SJCRH30 (cell line): ENCODE data around the gene PGRMC2. TPM values are rescaled to one million over a fixed set of nuclear protein-coding genes. Genes with fewer than 3 reads are reported as not detected.

Source experiments
- DNase-seq, 2 experiments: peaks; one replicate each; pipeline ENCODE4 v3.0.0-alpha.2; 2015 to 2020
- H3K27ac ChIP-seq: fragments of 250-450 bp; sonication (Bioruptor Pico); 2 replicates; pipeline ENCODE4 v1.5.1; 2020; ENCODE audit warnings: mild to moderate bottlenecking, moderate library complexity
- H3K27me3 ChIP-seq: fragments of 250-450 bp; sonication (Bioruptor Pico); 2 replicates; pipeline ENCODE4 v1.5.1; 2020; ENCODE audit warnings: mild to moderate bottlenecking, moderate library complexity
- H3K36me3 ChIP-seq: fragments of 250-450 bp; sonication (Bioruptor Pico); 2 replicates; pipeline ENCODE4 v1.5.1; 2020; ENCODE audit warnings: mild to moderate bottlenecking, moderate library complexity
- H3K4me1 ChIP-seq: fragments of 250-450 bp; sonication (Bioruptor Pico); 2 replicates; pipeline ENCODE4 v1.5.1; 2020; ENCODE audit warnings: mild to moderate bottlenecking, moderate library complexity
- H3K4me3 ChIP-seq: fragments of 250-450 bp; sonication (Bioruptor Pico); 2 replicates; pipeline ENCODE4 v1.5.1; 2020; ENCODE audit warnings: mild to moderate bottlenecking, moderate library complexity
- H3K9me3 ChIP-seq: fragments of 250-450 bp; sonication (Bioruptor Pico); replicated peaks from 2 replicates; pipeline ENCODE4 v1.5.1; 2020; ENCODE audit warnings: mild to moderate bottlenecking, moderate library complexity
- total RNA-seq: library from RNA; depleted of rRNA; stranded (reverse); fragments of >200 nt; shearing (Covaris generic); gene quantifications from 2 replicates; pipeline ENCODE4 v1.2.3, GENCODE V29; 2014

The PGRMC2 gene
- total RNA-seq, 1 experiment from 2014 or later: 20.2 TPM

- H3K9me3 ChIP-seq: no peaks in the 10 kb centered on the region
- no peak overlapping the region for H3K27ac ChIP-seq
- H3K36me3 ChIP-seq: peaks cover 5% of the 10 kb centered on the region; the same call in 1 of the 2 replicates
- DNase-seq: no peak
- peaks cover 8% of the 10 kb centered on the region for H3K4me1 ChIP-seq
- H3K4me3 ChIP-seq: no peak overlapping the region
- H3K27me3 ChIP-seq: no peaks in the 10 kb centered on the region
Measured at GRCh38 chr4:128289523-128290158, 2.0 kb upstream of the PGRMC2 start.

DNA sequence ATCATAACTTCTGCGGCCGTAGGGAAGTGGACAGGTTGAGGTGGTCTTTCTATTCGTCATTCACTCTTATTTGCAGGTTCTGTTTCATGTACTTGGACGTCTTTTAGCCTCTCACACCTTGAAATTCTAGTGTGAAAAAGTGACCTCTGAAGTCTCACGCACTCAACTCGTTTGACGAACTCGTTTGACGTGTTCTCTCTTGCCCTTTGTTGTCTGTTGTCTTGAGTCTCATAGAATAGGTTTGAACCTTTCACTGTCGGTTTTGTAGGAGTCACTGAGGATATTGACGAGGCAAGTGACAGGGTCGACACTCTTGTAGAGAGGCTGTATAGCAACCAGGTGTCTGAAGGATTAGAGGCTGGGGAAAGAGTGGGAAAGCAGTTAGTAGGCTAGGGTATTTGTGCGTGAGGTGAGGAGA, 1.1 kb upstream of the PGRMC2 start:
- peak overlapping the region; percentile 69 for H3K4me3 ChIP-seq
- H3K36me3 ChIP-seq: peaks cover 10% of the 10 kb centered on the region; the same call in 1 of the 2 replicates
- DNase-seq: peak in 1 of 2 experiments; percentile 42
- H3K4me1 ChIP-seq: peaks cover 8% of the 10 kb centered on the region
- H3K9me3 ChIP-seq: no peaks in the 10 kb centered on the region
- H3K27me3 ChIP-seq: no peaks in the 10 kb centered on the region
- peak overlapping the region; percentile 74 for H3K27ac ChIP-seq

GRCh38 chr4:128287871-128288688, 467 bp upstream of the PGRMC2 start:
- DNase-seq: peak; percentile 99 to 100
- Histone ChIP-seq H3K36me3 (peaks cover 13% of the 10 kb centered on the region), H3K4me3 (peak overlapping the region; percentile 69), H3K27me3 (no peaks in the 10 kb centered on the region), H3K9me3 (no peaks in the 10 kb centered on the region), H3K27ac (peak overlapping the region; percentile 74), H3K4me1 (peaks cover 8% of the 10 kb centered on the region)

DNA sequence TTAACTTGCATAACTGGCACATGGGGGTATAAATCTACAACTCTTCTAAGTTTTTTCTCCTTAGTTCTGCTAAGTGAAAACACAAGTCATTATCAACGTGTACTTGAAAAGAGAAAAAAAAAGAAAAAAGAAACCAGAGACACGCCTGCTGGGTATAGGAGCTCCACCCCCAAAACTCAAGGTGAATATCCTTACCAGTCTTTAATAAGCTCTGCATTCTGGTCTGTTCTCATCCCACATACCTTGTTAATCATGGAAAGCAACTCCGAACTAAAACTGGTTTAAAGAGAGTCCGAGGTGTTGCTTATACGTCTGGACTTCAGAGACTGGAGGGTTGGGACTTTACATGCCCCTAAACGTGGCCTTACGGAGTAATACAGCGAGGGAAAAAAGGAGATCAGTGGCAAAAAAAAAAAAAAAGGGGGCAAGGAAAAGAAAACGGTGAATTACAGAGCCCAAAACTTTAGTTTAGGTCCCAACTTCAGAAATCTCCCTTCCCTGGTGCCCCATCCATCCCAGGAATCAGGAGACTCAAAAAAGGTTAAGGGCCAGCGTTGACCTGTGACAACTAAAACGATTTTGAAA, 1.0 kb downstream of the PGRMC2 start:
- Histone ChIP-seq H3K36me3 (peaks cover 13% of the 10 kb centered on the region), H3K4me3 (peak overlapping the region; percentile 69), H3K27ac (peak overlapping the region; percentile 74), H3K9me3 (no peaks in the 10 kb centered on the region), H3K27me3 (no peaks in the 10 kb centered on the region), H3K4me1 (peaks cover 8% of the 10 kb centered on the region)
- peak in 1 of 2 experiments; percentile 40 for DNase-seq

- DNase-seq: no peak
- H3K9me3 ChIP-seq: no peaks in the 10 kb centered on the region
- peaks cover 18% of the 10 kb centered on the region for H3K36me3 ChIP-seq
- H3K27me3 ChIP-seq: no peaks in the 10 kb centered on the region
- H3K4me1 ChIP-seq: peaks cover 8% of the 10 kb centered on the region
- no peak overlapping the region for H3K27ac ChIP-seq
- H3K4me3 ChIP-seq: peak overlapping the region; percentile 69
Measured at GRCh38 chr4:128285085-128285997, 2.3 kb downstream of the PGRMC2 start.

DNA sequence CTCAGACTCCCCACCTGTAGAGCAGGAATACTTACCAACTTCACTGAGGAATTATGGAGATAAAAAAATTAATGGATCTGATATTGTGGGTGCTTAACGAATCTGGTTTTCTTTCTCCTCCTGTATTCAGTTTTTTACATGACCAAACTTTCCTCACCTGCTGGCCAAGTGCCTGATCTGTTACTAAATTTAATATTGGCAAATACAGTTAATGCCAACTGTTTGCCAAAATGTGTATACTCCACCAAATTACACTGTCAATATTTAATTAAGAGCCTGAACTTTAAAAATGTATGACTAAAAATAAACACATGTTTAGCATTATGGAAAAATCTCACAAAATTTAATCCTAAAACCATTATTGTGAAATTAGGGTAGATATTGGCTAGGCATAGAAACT, 3.3 kb downstream of the PGRMC2 start:
- peaks cover 23% of the 10 kb centered on the region for H3K36me3 ChIP-seq
- peaks cover 8% of the 10 kb centered on the region for H3K4me1 ChIP-seq
- no peaks in the 10 kb centered on the region for H3K9me3 ChIP-seq
- H3K4me3 ChIP-seq: no peak overlapping the region
- DNase-seq: no peak
- H3K27me3 ChIP-seq: no peaks in the 10 kb centered on the region
- no peak overlapping the region for H3K27ac ChIP-seq

DNA sequence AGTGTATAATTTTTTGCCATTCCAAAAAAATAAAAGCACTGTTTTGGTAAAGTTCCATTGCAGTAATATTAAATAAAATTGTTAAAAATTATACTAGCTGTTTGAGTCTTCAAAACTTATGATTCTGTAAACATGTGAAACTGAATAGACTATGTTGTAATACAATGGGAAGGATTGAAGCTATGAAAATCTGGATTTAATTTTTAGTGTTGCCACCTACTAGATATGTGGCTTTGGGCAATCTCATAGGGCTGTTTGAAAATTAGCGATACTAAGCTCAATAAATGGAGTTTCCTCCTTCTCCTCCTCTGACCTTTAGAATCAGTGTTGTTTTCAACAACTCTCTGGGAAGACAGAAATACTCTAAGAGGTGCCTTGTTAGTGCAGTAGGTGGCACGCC, 4.5 kb downstream of the PGRMC2 start:
- Histone ChIP-seq H3K36me3 (peaks cover 25% of the 10 kb centered on the region), H3K4me1 (0 out of 2 replicates have a peak, but pooled peaks cover 2% of the 10 kb centered on the region), H3K4me3 (no peak overlapping the region), H3K27me3 (no peaks in the 10 kb centered on the region), H3K9me3 (no peaks in the 10 kb centered on the region), H3K27ac (no peak overlapping the region)
- DNase-seq: no peak

DNA sequence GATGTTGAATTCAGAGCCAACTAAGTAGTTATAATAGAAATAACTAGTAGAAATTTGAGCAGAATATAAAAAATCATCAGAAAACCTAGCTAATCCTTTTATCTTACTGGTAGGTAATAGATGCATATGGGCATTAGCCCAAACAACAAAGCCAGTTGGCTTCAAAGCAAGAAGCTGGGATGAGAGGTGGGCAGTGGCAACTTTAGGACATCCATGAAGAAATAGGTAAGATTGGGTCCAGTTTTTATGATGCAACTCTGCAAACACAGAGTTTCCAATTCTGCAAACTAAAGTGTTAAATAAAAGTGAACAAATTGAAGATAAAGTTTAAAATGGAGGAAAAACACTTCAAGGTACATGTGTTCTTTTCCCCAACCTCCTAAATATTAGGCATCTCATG, 5.1 kb downstream of the PGRMC2 start:
- H3K4me1 ChIP-seq: 0 out of 2 replicates have a peak, but pooled peaks cover 2% of the 10 kb centered on the region
- no peak for DNase-seq
- no peak overlapping the region for H3K27ac ChIP-seq
- H3K9me3 ChIP-seq: no peaks in the 10 kb centered on the region
- no peak overlapping the region for H3K4me3 ChIP-seq
- H3K27me3 ChIP-seq: no peaks in the 10 kb centered on the region
- peaks cover 28% of the 10 kb centered on the region for H3K36me3 ChIP-seq

GRCh38 chr4:128281354-128281753, 6.3 kb downstream of the PGRMC2 start:
- H3K27me3 ChIP-seq: no peaks in the 10 kb centered on the region

DNA sequence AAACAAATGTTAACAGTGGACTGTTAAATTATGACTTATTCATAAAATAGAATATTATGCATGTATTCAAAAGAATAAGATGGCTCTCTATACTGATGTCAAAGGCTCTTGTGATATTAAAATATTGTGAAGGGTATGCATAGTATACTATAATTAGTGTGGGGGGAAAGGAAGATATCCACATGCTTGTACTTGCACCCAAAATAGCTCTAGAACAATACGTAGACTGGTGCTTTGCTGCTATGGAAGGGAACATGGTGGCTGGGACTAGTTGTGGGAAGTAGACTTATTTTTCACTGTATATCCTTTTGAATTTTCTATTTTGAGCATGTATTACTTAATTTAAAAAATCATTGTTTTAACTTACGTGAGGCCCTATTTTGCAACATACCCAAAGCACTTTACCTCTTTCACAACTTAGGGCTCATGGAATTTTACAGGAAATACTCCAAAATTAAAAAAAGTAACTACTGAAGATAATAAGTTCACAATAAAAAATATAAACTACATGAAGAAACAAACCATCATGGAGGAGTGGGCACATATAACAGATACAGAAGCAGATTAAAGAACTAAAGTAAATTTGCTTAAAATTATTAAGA, 7.9 kb downstream of the PGRMC2 start:
- no peak overlapping the region for H3K27ac ChIP-seq
- H3K4me1 ChIP-seq: no peaks in the 10 kb centered on the region
- peaks cover 28% of the 10 kb centered on the region for H3K36me3 ChIP-seq
- no peaks in the 10 kb centered on the region for H3K9me3 ChIP-seq
- H3K4me3 ChIP-seq: no peak overlapping the region
- DNase-seq: no peak
- no peaks in the 10 kb centered on the region for H3K27me3 ChIP-seq

More at GRCh38 chr4:128281354-128281753, 6.3 kb downstream of the PGRMC2 start:
- H3K9me3 ChIP-seq: no peaks in the 10 kb centered on the region
- DNase-seq: no peak
- no peak overlapping the region for H3K4me3 ChIP-seq
- no peak overlapping the region for H3K27ac ChIP-seq
- H3K4me1 ChIP-seq: 0 out of 2 replicates have a peak, but pooled peaks cover 2% of the 10 kb centered on the region
- peaks cover 33% of the 10 kb centered on the region for H3K36me3 ChIP-seq

DNA sequence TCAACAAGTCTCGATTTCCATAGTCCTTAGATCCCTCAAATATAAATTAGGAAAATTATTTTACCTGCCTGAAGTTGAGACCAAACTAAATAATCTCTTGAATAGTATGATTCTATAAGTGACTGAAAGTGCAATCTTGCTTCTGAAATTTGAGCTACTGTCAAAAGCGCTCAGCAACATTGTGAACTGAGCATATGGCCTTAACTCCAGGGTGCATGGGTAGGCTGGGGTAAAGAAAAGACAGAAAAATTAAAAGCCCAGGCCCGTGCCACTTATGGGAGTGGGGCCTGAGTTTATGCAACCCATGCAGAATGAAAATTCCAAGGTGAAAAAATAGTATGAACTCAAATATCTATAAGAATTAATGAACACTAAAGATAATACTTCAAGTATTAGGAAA, 9.8 kb downstream of the PGRMC2 start:
- no peaks in the 10 kb centered on the region for H3K9me3 ChIP-seq
- no peaks in the 10 kb centered on the region for H3K27me3 ChIP-seq
- no peak overlapping the region for H3K4me3 ChIP-seq
- no peak overlapping the region for H3K27ac ChIP-seq
- peaks cover 20% of the 10 kb centered on the region for H3K36me3 ChIP-seq
- DNase-seq: no peak
- no peaks in the 10 kb centered on the region for H3K4me1 ChIP-seq

GRCh38 chr4:128275346-128275745, 12.3 kb downstream of the PGRMC2 start:
- DNase-seq: no peak
- H3K36me3 ChIP-seq: peaks cover 34% of the 10 kb centered on the region
- H3K27ac ChIP-seq: no peak overlapping the region
- H3K27me3 ChIP-seq: no peaks in the 10 kb centered on the region
- H3K4me1 ChIP-seq: peaks cover 9% of the 10 kb centered on the region
- H3K9me3 ChIP-seq: no peaks in the 10 kb centered on the region
- H3K4me3 ChIP-seq: no peak overlapping the region

GRCh38 chr4:128271551-128271950, 16.1 kb downstream of the PGRMC2 start:
- H3K4me3 ChIP-seq: no peak overlapping the region
- H3K9me3 ChIP-seq: no peaks in the 10 kb centered on the region
- DNase-seq: peak in 1 of 2 experiments; percentile 47
- H3K36me3 ChIP-seq: peaks cover 26% of the 10 kb centered on the region
- no peak overlapping the region for H3K27ac ChIP-seq
- H3K4me1 ChIP-seq: peaks cover 9% of the 10 kb centered on the region
- no peaks in the 10 kb centered on the region for H3K27me3 ChIP-seq

DNA sequence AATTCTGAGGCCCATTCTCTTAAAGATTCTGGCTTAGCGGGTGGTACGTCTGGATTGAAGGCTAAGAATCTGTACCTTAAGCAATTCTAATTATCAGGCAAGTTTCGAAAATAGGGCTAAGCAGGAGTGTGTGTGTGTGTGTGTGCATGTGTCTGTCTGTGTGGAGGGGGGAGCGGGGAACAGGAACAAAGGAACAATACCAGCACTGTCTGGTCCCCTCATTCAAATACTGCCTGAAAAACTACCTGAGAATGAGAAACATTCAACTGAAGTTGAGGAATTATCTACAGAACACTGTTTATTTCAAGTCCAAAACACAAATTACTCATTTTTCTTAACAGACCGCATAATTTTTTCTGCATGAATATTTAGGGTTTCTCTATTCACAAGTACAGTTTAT, 18.6 kb downstream of the PGRMC2 start:
- Histone ChIP-seq H3K9me3 (peaks cover 6% of the 10 kb centered on the region; the same call in 1 of the 2 replicates), H3K27ac (no peak overlapping the region), H3K27me3 (no peaks in the 10 kb centered on the region), H3K4me1 (peaks cover 9% of the 10 kb centered on the region), H3K36me3 (peaks cover 26% of the 10 kb centered on the region), H3K4me3 (no peak overlapping the region)
- DNase-seq: no peak
